ENCODE measurements around the gene SGTA.

SGTA gene

DNA sequence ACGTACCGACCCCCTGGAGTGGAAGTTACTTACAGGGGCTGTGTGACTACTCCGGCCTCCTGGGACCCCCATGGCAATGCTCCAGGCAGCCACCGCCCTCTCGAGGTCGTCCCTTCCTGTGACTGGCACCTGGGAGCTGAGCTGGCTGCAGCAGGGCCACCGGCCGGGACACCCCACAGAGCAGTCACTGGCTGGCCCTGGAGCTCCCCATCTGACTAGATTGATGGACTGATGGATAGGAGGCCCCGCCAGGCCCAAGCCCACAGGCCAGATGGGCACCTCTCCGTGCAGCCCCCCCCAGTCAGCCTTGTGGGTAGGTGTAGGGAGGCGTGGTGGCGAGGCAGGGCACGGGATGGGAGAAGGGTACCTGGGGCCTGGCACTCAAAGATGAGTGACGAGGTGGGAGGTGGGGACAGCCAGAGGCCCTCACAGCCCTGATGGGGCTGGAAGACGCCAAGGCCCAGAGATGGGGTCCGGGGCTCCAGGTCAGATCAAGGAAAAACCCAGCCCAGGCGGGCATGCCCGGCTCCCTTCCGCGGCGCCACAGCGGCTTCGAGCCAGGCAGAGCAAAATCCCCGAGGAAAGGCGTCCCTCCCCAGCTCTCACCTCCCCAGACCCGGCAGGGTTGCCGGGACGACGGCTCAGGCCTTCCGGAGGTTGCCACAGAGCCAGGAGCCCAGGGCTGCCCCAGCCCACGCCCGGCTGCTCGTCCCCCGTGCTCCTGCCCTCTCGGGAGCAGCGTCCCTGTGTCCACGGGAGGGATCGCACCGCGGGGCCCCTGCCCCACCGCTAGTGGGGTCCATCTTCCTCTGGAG, 51.7 kb downstream of the SGTA start:
- no peak for DNase-seq (ENCODE audit: extremely low read depth, low read depth)
- TF ChIP-seq CTCF (IDR thresholded peaks at IDR 0.05; ENCODE audit: low read depth, low read length), result no peak

GRCh38 chr19:2729943-2730818, 52.9 kb downstream of the SGTA start:
- no peak for DNase-seq (ENCODE audit: extremely low read depth, low read depth)
- no peak for TF ChIP-seq CTCF (IDR thresholded peaks at IDR 0.05; ENCODE audit: low read depth, low read length)

- TF ChIP-seq CTCF (IDR thresholded peaks at IDR 0.05; ENCODE audit: low read depth, low read length), result no peak
- no peak for DNase-seq (ENCODE audit: extremely low read depth, low read depth)
Measured at GRCh38 chr19:2728783-2729387, 54.2 kb downstream of the SGTA start.

DNA sequence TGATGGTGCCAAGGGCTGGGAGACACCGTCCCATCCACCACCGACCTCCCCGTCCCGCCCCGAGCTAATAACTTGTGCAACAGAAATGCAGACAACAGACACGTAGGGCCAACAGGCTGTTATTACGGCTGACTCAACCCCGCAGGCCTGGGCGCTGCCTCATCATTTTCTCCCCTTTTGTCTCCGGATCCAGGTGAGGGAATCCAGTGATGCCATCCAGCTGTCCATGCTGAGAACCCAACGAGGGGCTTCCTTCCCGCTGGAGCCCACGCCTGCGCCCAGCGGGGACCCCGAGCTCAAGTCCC, 55.5 kb downstream of the SGTA start:
- no peak for DNase-seq (ENCODE audit: extremely low read depth, low read depth)
- no peak for TF ChIP-seq CTCF (IDR thresholded peaks at IDR 0.05; ENCODE audit: low read depth, low read length)

GRCh38 chr19:2726904-2727639, 56.0 kb downstream of the SGTA start:
- no peak for TF ChIP-seq CTCF (IDR thresholded peaks at IDR 0.05; ENCODE audit: low read depth, low read length)
- no peak for DNase-seq (ENCODE audit: extremely low read depth, low read depth)

GRCh38 chr19:2726160-2726855, 56.8 kb downstream of the SGTA start:
- TF ChIP-seq CTCF (IDR thresholded peaks at IDR 0.05; ENCODE audit: low read depth, low read length), result no peak
- no peak for DNase-seq (ENCODE audit: extremely low read depth, low read depth)

Measured in AG09319 (cell line).